HG03064 (cell line): ENCODE data around the gene ARMC6.
"Not testable (repeated sequence)": the region's sequence is repeated elsewhere in the genome, so short reads cannot be mapped to it uniquely, and the experiment has no call there.

Experiments
- ATAC-seq: cut with Tn5 transposase; IDR thresholded peaks from one replicate; pipeline ENCODE4 v1.9.1; 2021; ENCODE audit warnings: low read depth; ENCODE audit not compliant: unreplicated experiment

The ARMC6 gene

DNA sequence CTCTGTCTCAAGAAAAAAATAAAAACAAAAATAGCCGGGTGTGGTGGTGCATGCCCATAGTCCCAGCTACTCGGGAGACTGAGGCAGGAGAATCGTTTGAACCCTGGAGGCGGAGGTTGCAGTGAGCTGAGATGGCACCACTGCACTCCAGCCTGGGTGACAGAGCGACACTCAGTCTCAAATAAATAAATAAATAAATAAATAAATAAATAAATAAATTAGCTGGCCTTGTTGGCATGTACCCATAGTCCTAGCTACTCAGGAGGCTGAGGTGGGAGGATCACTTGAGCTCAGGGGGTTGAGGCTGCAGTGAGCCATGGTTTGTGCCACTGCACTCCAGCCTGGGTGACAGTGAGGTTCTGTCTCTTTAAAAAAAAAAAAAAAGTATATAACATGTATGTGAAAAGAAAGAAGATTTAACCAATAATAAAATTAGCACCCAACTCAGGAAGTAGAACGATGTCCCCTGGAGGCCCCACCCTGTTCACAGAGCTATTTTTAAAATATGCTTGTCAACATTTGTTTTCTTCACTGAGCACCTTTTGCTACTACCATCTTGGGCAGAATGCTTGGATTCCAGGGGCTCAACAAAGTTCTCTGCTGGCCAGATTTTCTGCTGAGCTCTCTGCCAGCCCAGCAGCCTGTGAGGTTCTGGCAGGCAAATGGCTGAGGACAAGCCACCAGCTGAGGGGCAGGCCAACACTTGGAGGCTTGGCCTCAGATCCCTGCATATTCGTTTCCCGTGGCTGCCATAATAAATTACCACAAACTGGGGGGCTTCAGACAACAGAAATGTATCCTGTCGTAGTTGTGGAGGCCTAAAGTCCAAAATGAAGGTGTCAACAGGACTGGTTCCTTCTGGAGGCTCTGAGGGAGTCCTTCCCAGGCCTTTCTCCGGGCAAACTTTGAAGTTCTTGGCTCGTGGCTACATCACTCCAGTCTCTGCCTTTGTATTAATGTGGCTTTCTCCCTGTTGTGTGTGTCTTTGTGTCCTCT lies 35.6 kb downstream of the ARMC6 start:
- no peak for ATAC-seq

DNA sequence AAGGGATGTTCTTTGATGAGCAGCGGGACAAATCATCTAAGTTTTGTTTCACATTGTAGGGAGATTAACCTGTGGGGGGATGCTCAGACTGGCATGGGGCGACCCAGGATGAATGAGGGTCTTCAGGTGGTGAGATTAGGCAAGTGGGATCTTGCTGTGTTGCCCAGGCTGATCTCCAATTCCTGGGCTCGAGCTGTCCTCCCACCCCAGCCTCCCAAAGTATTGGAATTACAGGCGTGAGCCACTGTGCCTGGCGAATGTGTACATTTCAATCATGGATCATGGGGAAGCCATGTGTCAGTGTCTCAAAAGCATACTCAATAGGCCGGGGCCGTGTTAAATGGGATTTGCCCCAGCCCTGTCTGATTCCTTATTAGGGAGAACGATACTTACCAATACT lies 38.5 kb downstream of the ARMC6 start:
- ATAC-seq, result no peak

DNA sequence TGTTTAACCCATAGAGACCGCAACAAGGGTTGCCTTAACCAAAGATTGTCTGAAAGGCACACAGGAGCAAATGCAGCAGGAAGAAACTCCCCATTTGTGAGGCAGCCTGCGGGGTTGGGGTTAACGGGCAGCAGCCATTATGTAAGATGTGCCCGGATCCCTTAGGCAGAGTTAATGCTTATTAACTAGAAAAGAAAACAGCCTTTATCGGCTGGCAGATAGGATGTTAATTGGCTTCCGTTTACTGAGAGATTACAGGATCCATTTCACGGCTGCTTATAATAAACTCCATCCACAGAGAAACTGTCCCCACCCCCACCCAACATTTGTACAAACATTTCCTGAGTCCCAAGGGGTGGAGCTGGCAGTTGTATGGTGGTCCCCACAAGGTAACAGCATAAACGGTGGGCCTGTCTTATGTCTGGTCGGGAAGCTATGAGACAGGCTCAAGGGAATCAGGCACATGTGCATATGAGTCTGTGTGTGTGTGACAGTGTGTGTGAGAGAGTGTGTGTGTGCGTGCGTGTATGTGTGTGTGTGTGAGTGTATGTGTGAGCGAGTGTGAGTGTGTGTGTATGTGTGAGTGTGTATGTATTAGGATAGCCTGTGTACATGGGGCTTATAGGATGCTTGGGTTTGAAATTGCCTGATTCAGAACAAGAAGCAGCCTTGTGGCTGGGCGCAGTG lies 40.9 kb downstream of the ARMC6 start:
- ATAC-seq, result no peak

DNA sequence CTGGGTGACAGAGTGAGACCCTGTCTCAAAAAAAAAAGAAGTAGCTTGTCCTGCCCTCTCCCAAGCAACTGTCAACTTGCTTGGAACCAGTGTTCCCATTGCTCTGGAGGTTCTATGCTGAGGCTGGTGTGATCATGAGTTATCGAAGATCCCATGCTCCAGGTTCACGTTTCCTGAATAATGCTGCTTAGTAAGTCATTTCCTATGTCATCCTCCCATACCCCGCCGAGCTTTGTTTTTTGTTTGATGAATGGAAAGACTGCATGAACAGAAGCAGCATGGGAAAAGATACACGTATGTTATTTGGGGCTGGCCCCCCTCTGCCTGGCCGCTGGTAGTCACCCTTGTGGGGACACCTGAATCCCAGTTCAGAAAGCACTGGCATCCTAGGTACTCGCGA lies 41.7 kb downstream of the ARMC6 start:
- no peak for ATAC-seq

DNA sequence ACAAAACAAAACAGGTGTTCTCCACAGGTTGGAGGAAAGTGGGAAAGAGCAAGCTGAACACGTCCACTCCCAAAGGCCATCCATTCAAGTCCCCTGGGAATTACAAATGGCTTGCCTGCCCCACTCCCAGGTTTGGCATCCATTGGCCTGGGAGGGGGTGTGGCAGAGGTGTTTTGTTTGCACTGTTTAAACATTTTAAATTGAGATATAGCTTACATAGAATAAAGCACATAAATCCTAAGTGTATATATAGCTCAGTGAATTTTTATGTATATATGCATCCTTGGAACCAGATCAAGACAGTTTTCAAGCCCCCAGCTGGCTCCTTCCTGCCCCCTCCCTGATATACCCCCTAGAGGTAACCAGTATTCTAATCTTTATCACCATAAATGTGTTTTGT lies 43.1 kb downstream of the ARMC6 start:
- no peak for ATAC-seq

DNA sequence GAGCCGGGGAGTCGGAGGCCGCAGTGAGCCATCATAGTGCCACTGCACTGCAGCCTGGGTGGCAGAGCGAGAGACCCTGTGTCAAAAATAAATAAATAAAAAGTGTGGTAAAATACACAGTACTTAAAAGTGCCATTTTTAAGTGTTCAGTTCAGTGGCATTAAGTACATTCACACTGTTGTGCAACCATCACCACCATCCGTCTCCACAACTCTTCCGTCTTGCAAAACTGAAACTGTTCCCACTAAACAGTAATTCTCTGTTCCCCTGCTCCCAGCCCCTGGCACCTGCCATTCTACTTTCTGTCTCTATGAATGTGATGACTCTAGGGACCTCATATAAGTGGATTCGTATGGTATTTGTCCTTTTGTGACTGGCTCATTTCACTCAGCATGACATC lies 43.7 kb downstream of the ARMC6 start:
- no peak for ATAC-seq

DNA sequence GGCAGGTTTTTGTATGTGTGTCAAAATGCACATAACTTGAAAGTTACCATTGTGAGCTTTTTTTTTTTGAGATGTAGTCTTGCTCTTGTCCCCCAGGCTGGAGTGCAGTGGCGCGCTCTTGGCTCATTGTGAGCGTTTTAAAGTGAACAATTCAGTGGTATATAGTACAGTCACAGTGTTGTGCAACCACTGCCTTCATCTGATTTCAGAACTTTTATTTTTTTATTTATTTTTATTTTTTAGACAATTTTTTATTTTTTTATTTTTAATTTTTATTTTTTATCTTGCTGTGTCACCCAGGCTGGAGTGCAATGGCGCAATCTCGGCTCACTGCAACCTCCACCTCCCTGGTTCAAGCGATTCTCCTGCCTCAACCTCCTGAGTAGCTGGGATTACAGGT lies 45.4 kb downstream of the ARMC6 start:
- ATAC-seq, result no peak

DNA sequence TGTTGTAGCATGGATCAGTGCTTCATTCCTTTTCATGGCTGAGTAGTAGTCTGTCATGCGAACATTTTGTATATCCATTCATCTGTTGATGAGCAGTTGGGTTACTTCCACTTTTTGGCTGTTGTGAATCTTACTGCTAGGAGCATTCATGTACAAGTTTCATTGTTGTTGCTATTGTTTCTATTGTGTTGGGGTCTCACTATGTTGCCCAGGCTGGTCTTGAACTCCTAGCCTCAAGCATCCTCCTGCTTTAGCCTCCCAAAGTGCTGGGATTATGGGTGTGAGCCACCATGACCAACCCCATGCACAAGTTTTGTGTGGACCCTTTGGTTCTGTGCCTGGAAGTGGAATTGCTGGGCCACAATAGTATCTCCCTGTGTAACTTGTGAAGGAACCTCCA lies 46.2 kb downstream of the ARMC6 start:
- ATAC-seq, result no peak

DNA sequence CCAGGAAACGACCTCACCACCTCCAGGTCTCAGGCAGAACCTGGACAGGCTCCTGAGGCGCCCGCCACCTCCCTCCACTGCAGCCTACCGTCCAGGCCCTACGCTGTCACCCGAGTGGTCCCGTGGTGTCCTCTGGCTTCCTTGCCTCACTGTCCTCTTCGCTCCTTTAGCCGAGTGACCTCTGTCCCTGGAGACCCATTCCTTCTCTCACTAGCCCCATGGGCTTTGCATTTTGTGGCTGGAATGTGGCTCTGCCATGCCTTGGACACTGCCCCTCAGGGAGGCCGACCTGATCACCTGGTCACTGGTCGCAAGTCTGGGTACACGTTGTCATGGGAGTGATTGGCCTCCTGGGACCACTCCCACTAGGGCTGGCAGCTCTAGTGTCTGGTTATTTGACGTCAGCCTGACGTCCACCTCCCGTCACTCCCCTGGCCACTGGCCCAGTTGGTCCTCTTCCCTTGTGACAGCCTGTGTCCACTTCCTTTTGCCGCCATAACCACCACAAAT lies 48.3 kb downstream of the ARMC6 start:
- no peak for ATAC-seq

DNA sequence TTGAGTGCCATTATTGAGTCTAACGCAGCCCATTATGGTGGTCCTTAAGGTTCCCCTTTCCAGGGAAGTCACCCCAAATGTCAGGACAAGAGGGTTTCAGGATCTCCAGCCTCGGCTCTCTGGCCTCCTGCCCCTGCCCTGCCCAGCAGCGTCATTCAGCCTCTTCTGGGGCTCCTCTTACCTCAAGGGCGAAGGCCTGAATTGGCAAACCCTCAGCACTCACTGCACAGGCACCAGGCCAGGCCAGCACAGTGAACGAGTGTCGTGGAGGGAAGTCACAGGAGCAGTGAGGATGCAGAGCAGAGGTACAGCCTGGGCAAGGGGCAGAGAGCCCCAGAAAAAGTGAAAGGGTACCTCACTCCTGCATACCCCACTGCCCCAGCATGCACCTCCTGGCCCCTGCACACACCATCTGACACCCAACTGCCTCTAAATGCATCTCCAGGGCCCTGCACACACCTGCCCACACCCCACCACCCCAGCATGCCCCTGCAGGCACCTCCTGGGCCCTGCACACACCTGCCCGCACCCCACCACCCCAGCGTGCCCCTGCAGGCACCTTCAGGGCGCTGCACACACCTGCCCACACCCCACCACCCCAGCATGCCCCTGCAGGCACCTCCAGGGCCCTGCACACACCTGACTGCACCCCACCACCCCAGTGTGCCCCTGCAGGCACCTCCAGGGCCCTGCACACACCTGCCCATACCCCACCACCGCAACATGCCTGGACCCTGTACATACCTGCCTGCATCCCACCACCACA lies 50.2 kb downstream of the ARMC6 start:
- ATAC-seq, result no peak

DNA sequence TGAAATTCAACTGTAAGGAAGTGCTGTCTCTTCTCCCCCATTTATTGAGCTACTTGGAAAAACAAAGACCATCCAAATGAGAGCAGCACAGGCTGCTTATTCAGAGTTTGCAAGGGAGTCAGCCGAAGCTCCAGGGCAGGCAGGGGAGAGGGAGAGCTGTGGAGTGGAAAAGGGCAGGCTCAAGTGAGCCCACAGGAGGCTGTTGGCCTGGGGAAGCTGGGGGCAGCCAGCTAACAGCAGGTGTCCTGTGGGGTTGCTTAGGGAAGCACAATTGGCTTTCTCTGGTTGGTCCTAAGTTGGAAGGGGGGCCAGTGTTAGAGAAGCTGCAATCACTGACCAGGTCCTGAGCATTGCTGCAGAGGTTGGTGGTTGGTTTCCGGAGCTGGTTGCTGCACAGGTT lies 54.3 kb downstream of the ARMC6 start:
- no peak for ATAC-seq

DNA sequence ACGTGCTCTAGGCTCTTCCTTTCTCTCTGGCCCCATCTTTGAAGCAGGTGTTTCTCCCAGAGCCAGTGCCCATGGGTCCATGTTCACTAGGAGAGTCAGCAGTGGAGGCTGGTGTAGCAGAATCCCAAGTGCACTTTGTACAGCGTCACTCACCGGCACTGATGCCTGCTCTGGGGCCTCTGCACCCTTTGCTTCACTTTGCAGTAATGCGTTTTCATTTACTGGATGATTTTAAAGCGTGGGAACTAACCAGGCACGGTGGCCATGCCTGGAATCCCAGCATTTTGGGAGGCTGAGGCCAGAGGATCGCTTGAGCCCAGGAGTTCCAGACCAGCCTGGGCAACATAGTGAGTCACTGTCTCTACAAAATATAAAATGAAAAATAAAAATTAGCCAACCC lies 61.1 kb downstream of the ARMC6 start:
- ATAC-seq, result no peak

DNA sequence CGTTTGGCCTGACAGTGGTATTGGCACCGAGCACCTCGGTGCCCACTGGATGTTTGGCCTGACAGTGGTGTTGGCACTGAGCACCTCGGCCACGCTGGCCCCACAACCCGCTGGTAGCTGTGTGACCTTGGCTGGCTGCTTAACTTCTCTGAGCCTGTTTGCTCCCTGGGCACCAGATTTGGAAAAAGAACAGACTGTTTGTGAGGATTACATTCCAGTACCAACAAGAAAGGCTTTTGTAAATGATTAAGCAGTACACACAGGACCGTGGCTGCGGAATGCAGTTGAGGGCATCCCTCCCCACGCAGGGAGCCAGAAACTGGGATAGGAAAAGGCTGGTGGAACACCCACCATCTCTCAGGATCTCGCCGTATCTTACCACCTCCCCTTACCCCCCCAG lies 62.3 kb downstream of the ARMC6 start:
- ATAC-seq, result no peak

DNA sequence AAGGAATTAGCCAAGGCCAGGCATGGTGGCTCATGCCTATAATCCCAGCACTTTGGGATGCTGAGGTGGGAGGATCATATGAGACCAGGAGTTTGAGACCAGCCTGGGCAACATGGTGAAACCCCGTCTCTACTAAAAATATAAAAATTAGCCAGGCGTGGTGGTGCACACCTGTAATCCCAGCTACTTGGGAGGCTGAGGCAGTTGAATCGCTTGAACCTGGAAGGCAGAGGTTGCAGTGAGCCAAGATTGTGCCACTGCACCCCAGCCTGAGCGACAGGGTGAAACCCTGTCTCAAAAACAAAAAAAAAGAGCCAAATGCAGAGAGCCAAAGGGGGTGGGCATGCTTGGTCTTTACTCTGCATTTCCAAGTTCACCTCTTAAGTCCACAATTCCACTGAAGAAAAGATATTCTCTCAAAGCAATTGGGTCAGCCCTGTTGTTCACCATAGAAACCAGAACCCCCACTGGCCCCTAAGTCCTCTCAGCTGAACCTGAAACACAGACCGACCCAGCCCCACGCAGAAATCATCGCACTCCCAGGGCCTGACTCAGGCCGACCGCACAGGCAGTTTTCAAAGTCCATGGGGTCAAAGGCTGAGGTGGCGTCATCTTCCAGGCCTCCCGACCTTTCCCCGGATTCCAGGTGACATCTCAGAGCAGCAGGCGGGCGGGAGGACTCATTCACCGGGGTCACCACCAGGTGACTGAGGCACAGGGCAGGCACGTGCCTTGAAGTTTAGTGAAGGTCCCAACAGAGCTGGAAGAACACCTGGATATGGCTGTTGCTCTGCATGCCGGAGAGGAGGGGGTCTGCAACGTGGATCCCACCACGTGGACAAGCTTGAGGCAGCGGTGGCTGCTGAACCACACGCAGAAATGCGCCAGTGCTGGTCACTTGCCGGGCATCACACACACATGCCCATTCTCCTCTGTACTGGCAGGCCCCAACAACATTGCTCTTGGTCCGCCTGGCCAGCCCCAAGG lies 63.5 kb downstream of the ARMC6 start:
- no peak for ATAC-seq

DNA sequence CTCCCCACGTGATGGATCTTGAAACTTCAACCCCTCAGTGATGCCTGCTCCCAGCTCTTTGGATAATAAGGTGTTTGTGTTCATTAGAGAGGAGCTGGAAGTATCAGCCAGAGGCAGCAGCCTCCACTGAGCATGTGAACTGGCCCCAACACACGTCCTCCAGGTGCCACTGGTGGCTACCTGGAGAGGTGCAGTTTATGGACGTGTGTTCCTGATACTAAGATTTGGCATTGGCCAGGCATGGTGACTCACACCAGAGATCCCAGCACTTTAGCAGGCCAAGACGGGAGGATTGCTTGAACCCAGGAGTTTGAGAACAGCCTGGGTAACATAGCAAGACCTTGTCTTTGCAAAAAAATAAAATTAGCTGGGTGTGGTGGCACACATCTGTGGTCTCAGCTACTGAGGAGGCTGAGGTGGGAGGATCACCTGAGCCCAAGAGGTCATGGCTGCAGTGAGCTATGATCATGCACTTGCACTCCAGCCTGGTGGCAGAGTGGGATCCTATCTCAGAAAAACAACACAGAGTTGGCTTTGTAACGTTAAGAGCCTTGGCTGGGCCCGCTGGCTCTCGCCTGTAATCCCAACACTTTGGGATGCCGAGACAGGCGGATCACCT lies 64.8 kb downstream of the ARMC6 start:
- no peak for ATAC-seq

DNA sequence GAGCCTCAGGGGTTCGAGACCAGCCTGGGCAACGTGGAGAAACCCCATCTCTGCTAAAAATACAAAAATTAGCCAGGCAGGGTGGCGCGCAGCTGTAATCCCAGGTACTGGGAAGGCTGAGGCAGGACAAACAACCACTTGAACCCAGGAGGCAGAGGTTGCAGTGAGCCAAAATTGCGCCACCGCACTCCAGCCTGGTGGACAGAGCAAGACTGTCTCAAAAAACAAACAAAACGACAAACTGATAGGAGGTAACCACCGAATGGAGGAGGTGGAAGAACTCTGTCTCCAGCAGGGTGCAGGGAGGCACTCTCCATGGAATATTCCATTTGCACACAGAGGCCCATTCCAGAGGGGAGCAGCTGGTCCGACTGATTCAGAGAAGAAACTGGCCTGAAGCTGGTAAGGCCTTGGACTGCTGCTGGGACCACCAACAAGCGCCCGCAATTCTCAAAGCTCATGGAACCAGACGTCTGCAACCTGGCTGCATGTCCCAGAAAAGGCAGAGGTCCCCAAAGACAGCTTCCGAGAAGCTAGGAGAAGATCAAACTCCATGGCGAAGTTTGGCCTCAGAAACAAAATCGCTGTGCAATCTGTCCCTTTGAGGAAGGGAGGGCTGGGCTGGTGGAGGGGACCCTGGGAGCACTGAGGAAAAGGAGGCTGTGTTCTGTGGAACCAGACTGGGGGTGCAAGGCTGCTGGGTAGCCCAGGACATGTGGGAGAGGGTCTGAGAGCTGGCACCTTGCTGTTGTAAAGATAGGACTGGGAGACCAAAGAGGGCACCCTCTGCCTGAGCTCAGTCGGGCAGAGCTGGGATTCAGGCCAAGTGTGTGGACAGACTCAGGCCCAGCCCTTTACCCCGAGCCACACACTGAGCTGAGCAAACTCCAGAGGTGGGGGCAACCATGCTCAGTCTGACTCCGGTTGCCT lies 65.6 kb downstream of the ARMC6 start:
- ATAC-seq, result no peak

DNA sequence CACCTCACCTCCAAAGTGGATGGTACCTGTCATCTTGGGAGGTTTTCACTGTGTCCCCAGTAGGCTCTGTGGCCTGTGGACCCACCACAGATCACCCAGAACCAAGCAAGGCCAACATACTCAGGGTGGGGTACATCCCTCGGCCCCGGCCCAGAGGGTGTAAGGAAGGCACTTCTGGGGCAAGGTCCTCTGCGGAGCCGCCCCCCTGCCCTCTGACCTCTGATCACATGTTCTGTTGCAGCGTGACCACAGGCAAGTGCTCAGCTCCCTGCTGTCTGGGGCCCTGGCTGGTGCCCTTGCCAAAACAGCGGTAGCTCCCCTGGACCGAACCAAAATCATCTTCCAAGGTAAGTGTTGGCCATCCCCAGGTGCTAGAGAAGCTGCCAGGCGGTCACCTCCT lies 68.1 kb downstream of the ARMC6 start:
- no peak for ATAC-seq

DNA sequence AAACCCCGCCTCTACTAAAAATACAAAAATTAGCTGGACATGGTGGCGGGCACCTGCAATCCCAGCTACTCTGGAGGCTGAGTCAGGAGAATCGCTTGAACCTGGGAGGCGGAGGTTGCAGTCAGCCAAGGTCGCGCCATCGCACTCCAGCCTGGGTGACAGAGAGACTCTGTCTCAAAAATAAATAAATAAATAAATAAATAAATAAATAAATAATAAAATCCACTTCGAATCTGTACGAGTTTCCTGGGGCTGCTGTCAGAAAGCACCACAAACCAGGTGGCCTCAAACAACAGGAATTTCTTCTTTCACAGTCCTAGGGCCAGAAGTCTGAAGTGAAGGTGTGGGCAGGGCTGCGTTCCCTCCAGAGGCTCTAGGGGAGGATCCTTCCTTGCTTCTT lies 69.2 kb downstream of the ARMC6 start:
- ATAC-seq, result not testable (repeated sequence)
